ENCODE measurements around the gene ZNF511. TPM values are rescaled to one million over a fixed set of nuclear protein-coding genes. Genes with fewer than 3 reads are reported as not detected.

Gene ZNF511
- total and polyA plus RNA-seq, 9 of the 15 experiments (the other 6 are each of a cell fraction or from before 2014, with no cell fraction given) = 0.61 to 69.3 (median 40.1) TPM

GRCh38 chr10:133326223-133326551 is 17.5 kb downstream of the ZNF511 start:
- ATAC-seq (no peak), DNase-seq (ENCODE audit: extremely low read depth in 1 of 4, low spot score in 3 of 4) (no peak), FAIRE-seq (no peak)
- Histone ChIP-seq H3K4me2 (ENCODE audit: insufficient read depth, low read length) (no peak overlapping the region), H3K4me3 (no peak overlapping the region), H3K79me2 (ENCODE audit: control insufficient read depth, insufficient read depth, low read length) (no peaks in the 10 kb centered on the region), H3K27me3 (ENCODE audit: control insufficient read depth in 2 of 2, insufficient read depth in 2 of 2, low read length in 2 of 2) (peaks cover 0 to 2% of the 10 kb centered on the region in 2 experiments; a peak in 1 of 5 replicates), H3K27ac (ENCODE audit: extremely low read depth, low read depth, low read length) (no peak overlapping the region), H3K4me1 (replicated peaks in 1 of 2; ENCODE audit: control insufficient read depth in 2 of 2, insufficient read depth in 2 of 2, low read length in 2 of 2) (peaks cover 0 to 50% of the 10 kb centered on the region in 2 experiments; a peak in 3 of 5 replicates), H2AFZ (ENCODE audit: low read depth, low read length) (no peak overlapping the region), H3K9me1 (ENCODE audit: control insufficient read depth, insufficient read depth, low read length) (no peaks in the 10 kb centered on the region), H3K9ac (ENCODE audit: insufficient read depth in 1 of 2, low read depth in 2 of 2, low read length in 2 of 2) (peak overlapping the region in 1 of 2 experiments; percentile 13; a peak in 1 of 4 replicates), H4K20me1 (replicated peaks; ENCODE audit: control insufficient read depth, insufficient read depth, low read length) (no peaks in the 10 kb centered on the region), H3K36me3 (ENCODE audit: control insufficient read depth, insufficient read depth, low read length) (no peaks in the 10 kb centered on the region), H3K9me3 (replicated peaks; ENCODE audit: control insufficient read depth, insufficient read depth, low read depth, low read length) (no peaks in the 10 kb centered on the region)
- ChIA-PET CTCF (ENCODE audit: low intra/inter-chr PET ratio) (no interaction called here), POLR2A (interaction anchor here (0.6 kb wide), 1 partner anchor 21 kb away, joined by 3 read pairs; no protein-coding TSS in a partner anchor)
- in situ Hi-C loops (cut with MboI) (no loop called here), intact Hi-C loops (cut with micrococcal nuclease) (loop anchor here (5.0 to 10.0 kb wide), 3 partner anchors 69 to 159 kb away; partner anchors contain the start of gene MTG1)
- TF ChIP-seq ZNF41 (CRISPR knock-in tag; conservative IDR thresholded peaks at IDR 0.05) = no peak
- no peak for TF ChIP-seq SMAD2 (IDR thresholded peaks at IDR 0.05; ENCODE audit: low read depth, low read length)
- no peak for TF ChIP-seq ZNF354B (CRISPR knock-in tag; IDR thresholded peaks at IDR 0.05)
- TF ChIP-seq CHD2 (IDR thresholded peaks at IDR 0.05; ENCODE audit: low read depth, low read length) = no peak
- no peak for TF ChIP-seq PHF20 (IDR thresholded peaks at IDR 0.05; ENCODE audit: partially characterized antibody)
- no peak for TF ChIP-seq STAG1 (CRISPR knock-in tag; IDR thresholded peaks at IDR 0.05; ENCODE audit: borderline replicate concordance)
- TF ChIP-seq YBX1 (IDR thresholded peaks at IDR 0.05) = no peak
- no peak for TF ChIP-seq RBM25 (IDR thresholded peaks at IDR 0.05; ENCODE audit: low read depth, low read length, severe bottlenecking)
- TF ChIP-seq BRCA1 (IDR thresholded peaks at IDR 0.05) = no peak
- no peak for TF ChIP-seq BRCA1 (CRISPR knock-in tag; IDR thresholded peaks at IDR 0.05)
- TF ChIP-seq ZNF318 (IDR thresholded peaks at IDR 0.05; ENCODE audit: borderline replicate concordance in 1 of 2, low read depth in 1 of 2) = no peak
- no peak for TF ChIP-seq RAD51 (IDR thresholded peaks at IDR 0.05; ENCODE audit: borderline replicate concordance, low read depth)
- TF ChIP-seq CEBPG (CRISPR knock-in tag; IDR thresholded peaks at IDR 0.05) = no peak
- no peak for TF ChIP-seq CEBPG (tag; conservative IDR thresholded peaks at IDR 0.05 in 1 of 2, IDR thresholded peaks at IDR 0.05 in 1 of 2)
- no peak for TF ChIP-seq ZFP1 (CRISPR knock-in tag; IDR thresholded peaks at IDR 0.05)
- no peak for TF ChIP-seq MYBL2 (IDR thresholded peaks at IDR 0.05; ENCODE audit: low read depth)
- no peak for TF ChIP-seq MYBL2 (CRISPR knock-in tag; IDR thresholded peaks at IDR 0.05; ENCODE audit: borderline replicate concordance)
- no TSS peak for BruUV-seq (replicated peaks)
- WGBS (ENCODE audit: insufficient coverage, low coverage, missing lambda C conversion rate) = 76% methylated on average over 5 of the region's 9 CpGs

All from K562 (cell line).